ENCODE measurements around the gene GUK1. TPM values are rescaled to one million over a fixed set of nuclear protein-coding genes. Genes with fewer than 3 reads are reported as not detected.
"Not testable (repeated sequence)": the region's sequence is repeated elsewhere in the genome, so short reads cannot be mapped to it uniquely, and the experiment has no call there.

The GUK1 gene
- total RNA-seq, 4 donors from 2014 or later = 124 to 406 (median 289) TPM

- Histone ChIP-seq H3K27me3 (no peaks in the 10 kb centered on the region), H3K9me3 (no peaks in the 10 kb centered on the region), H3K4me1 (no peaks in the 10 kb centered on the region), H3K36me3 (no peaks in the 10 kb centered on the region), H3K27ac (no peak overlapping the region), H3K4me3 (no peak overlapping the region)
- intact Hi-C loops (cut with DNase I; ENCODE audit: low total_unique reads) = no loop called here
- TF ChIP-seq CTCF (IDR thresholded peaks at IDR 0.05) (no peak), POLR2A (IDR thresholded peaks at IDR 0.05) (no peak)
- no peak for DNase-seq
These were observed 41.6 kb downstream of the GUK1 start for GRCh38 chr1:228181645-228182034.

DNA sequence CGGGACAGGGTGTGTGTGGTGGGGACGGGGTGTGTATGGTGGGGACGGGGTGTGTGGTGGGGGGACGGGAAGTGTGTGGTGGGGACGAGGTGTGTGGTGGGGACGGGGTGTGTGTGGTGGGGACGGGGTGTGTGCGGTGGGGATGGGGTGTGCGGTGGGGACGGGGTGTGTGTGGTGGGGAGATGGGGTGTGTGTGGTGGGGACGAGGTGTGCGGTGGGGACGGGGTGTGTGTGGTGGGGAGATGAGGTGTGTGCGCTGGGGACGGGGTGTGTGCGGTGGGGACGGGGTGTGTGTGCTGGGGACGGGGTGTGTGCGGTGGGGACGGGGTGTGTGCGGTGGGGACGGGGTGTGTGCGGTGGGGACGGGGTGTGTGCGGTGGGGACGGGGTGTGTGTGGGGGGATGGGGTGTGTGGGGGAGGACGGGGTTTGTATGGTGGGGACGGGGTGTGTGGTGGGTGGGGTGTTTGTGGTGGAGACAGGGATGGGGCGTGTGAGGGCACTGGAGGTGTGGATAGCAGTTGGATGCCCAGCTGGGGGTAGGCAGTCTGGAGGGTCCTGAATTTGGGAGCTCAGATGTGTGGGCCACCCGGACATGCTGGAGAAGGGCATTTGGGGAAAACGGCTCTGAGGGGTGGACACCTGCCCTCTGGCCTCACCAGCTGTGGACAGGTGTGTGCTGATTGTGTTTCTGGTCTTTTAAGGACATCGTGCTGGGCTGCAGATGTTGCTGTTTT is 42.4 kb downstream of the GUK1 start:
- no peaks in the 10 kb centered on the region for H3K4me1 ChIP-seq
- no peaks in the 10 kb centered on the region for H3K27me3 ChIP-seq
- intact Hi-C loops (cut with DNase I; ENCODE audit: low total_unique reads) = no loop called here
- H3K36me3 ChIP-seq = no peaks in the 10 kb centered on the region
- H3K4me3 ChIP-seq = no peak overlapping the region
- H3K9me3 ChIP-seq = no peaks in the 10 kb centered on the region
- H3K27ac ChIP-seq = no peak overlapping the region
- no peak for TF ChIP-seq POLR2A (IDR thresholded peaks at IDR 0.05)
- TF ChIP-seq CTCF (IDR thresholded peaks at IDR 0.05) = no peak
- DNase-seq = no peak

DNA sequence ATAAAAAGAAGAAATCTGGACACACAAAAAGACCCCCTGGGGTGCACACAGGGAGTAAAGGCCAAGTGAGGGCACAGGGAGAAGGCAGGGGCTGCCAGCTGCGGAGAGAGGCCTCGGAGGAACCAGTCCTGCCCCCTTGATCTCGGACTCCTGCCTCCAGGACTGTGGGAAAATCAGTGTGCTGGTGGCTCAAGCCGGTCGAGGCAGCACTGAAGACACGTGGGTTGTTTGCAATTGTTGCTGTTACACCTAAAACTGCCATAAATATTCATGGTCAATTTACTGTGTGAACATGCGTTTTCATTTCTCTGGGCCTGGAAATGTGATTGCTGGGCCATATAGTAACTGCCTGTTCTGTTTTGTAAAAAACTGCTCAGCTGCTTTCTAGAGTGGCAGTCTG is 44.1 kb downstream of the GUK1 start:
- no peaks in the 10 kb centered on the region for H3K4me1 ChIP-seq
- H3K36me3 ChIP-seq = no peaks in the 10 kb centered on the region
- intact Hi-C loops (cut with DNase I; ENCODE audit: low total_unique reads) = no loop called here
- no peak for DNase-seq
- H3K27ac ChIP-seq = no peak overlapping the region
- no peak overlapping the region for H3K4me3 ChIP-seq
- TF ChIP-seq POLR2A (IDR thresholded peaks at IDR 0.05) (no peak), CTCF (IDR thresholded peaks at IDR 0.05) (no peak)
- no peaks in the 10 kb centered on the region for H3K9me3 ChIP-seq
- no peaks in the 10 kb centered on the region for H3K27me3 ChIP-seq

- no peak for TF ChIP-seq POLR2A (IDR thresholded peaks at IDR 0.05)
- no peak for TF ChIP-seq CTCF (IDR thresholded peaks at IDR 0.05)
- Histone ChIP-seq H3K36me3 (no peaks in the 10 kb centered on the region), H3K27me3 (no peaks in the 10 kb centered on the region), H3K4me3 (no peak overlapping the region), H3K27ac (no peak overlapping the region), H3K4me1 (no peaks in the 10 kb centered on the region), H3K9me3 (no peaks in the 10 kb centered on the region)
- intact Hi-C loops (cut with DNase I; ENCODE audit: low total_unique reads) = no loop called here
- DNase-seq = no peak
These were observed 45.5 kb downstream of the GUK1 start for GRCh38 chr1:228185641-228185965.

DNA sequence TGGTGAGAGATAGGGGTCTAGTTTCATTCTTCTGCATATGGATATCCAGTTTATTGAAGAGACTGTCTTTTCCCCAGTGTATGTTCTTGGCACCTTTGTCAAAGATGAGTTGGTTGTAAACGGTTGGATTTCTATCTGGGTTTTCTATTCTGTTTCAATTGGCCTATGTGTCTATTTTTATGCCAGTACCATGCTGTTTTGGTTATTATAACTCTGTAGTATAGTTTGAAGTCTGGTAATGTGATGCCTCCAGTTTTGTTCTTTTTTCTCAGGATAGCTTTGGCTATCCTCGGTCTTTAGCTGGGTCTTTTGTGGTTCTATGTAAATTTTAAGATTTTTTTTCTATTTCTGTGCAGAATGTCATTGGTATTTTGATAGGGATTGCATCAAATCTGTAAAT is 48.2 kb downstream of the GUK1 start:
- H3K4me1 ChIP-seq; DNase-seq; H3K27me3 ChIP-seq; H3K9me3 ChIP-seq; H3K36me3 ChIP-seq; H3K27ac ChIP-seq; H3K4me3 ChIP-seq; intact Hi-C loops (cut with DNase I; ENCODE audit: low total_unique reads): not testable (repeated sequence)

- TF ChIP-seq POLR2A (IDR thresholded peaks at IDR 0.05) (no peak), CTCF (IDR thresholded peaks at IDR 0.05) (no peak)
- Histone ChIP-seq H3K9me3 (no peaks in the 10 kb centered on the region), H3K27ac (no peak overlapping the region), H3K4me3 (no peak overlapping the region), H3K4me1 (no peaks in the 10 kb centered on the region), H3K27me3 (no peaks in the 10 kb centered on the region), H3K36me3 (no peaks in the 10 kb centered on the region)
- intact Hi-C loops (cut with DNase I; ENCODE audit: low total_unique reads) = no loop called here
- no peak for DNase-seq
These were observed 50.1 kb downstream of the GUK1 start for GRCh38 chr1:228190182-228190581.

Measured in uterus (tissue), 4 donors.